Measurements from ENCODE around the gene TADA2A.

GRCh38 chr17:37425268-37425667, 18.6 kb downstream of the TADA2A start:
- TF ChIP-seq CTCF (IDR thresholded peaks at IDR 0.05) (no peak), POLR2A (IDR thresholded peaks at IDR 0.05; ENCODE audit: low read depth) (no peak), POLR2AphosphoS5 (IDR thresholded peaks at IDR 0.05) (no peak)

All from esophagus muscularis mucosa (tissue), 3 donors.